Measurements from ENCODE around the gene RERG. TPM values are rescaled to one million over a fixed set of nuclear protein-coding genes. Genes with fewer than 3 reads are reported as not detected.
"Not testable (repeated sequence)": the region's sequence is repeated elsewhere in the genome, so short reads cannot be mapped to it uniquely, and the experiment has no call there.

The RERG gene
- total RNA-seq, 3 donors from 2014 or later (not counting 1 experiment from before 2014, with no cell fraction given): not detected

DNA sequence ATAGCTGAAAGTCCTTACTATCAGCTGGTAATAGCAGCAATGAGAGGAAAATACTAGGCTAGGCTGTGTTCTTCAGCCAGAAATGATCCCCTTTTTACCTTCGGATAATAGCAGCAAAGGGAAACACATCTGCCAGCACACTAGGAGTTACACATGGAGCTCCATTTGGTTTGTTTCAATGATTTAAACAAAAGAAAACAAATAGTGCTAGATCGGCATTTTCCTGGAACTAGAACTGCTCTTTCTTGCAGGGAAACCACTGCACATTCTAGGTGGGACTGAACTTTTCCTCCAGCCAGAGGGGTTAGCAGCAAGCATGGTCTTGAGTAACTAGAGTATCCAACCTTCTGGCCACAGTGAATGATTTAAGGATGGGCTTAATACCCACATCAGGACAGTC, 130.8 kb downstream of the RERG start:
- TF ChIP-seq CTCF (IDR thresholded peaks at IDR 0.05): no peak
- Mint-ChIP-seq H3K4me3 (no peak overlapping the region), H3K4me1 (no peaks in the 10 kb centered on the region), H3K27me3 (ENCODE audit: low read depth in 2 of 2) (peaks cover 5 to 16% of the 10 kb centered on the region in 2 donors), H3K27ac (no peak overlapping the region), H3K36me3 (no peaks in the 10 kb centered on the region), H3K9me3 (peaks cover 2 to 3% of the 10 kb centered on the region in 2 donors)
- no peaks in the 10 kb centered on the region for H3K9me3 ChIP-seq (ENCODE audit: control insufficient read depth, insufficient read depth, low read length)
- DNase-seq: no peak
- intact Hi-C loops (cut with micrococcal nuclease): no loop called here
- no peak overlapping the region for H3K4me3 ChIP-seq (ENCODE audit: low read length)
- no peaks in the 10 kb centered on the region for H3K27me3 ChIP-seq (ENCODE audit: control insufficient read depth, insufficient read depth, low read length)
- H3K36me3 ChIP-seq (ENCODE audit: control insufficient read depth, insufficient read depth, low read length): no peaks in the 10 kb centered on the region
- no peaks in the 10 kb centered on the region for H3K4me1 ChIP-seq (ENCODE audit: control insufficient read depth, insufficient read depth, low read length)
- no peak overlapping the region for H3K27ac ChIP-seq (ENCODE audit: low read length)
- no peak for ATAC-seq
- 95% methylated on average over 2 of the region's 2 CpGs for WGBS (ENCODE audit: insufficient coverage)

DNA sequence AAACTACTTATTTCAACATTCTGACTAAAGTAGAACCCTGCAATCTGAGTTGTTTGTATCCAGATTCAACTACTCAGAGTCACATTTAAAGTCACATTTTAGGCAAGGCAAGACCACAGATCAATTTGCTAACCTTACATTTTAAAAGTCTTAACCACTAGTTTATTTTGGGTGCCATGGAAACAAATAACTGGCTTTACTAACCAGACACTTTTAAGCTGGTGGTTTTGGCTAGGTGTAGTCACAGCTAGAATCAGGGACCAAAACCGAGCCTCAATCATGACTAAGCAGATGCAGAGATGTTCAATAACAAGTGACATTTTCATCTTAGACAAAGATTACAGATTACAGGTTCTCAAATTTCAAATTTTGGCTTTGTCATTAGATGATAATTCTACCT, 133.1 kb downstream of the RERG start:
- no peak for ATAC-seq
- peak in 1 of 2 donors; percentile 6 for DNase-seq

DNA sequence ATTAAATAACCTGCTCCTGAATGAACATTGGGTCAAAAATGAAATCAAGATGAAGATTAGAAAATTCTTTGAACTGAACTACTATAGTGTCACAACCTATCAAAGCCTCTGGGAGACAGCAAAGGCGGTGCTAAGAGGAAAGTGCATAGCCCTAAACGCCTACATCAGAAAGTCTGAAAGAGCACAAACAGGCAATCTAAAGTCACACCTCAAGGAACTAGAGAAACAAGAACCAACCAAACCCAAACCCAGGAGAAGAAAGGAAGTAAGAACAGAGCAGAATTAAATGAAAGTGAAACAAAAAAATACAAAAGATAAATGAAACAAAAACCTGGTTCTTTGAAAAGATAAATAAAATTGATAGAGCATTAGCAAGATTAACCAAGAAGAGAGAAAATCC, 143.5 kb downstream of the RERG start:
- not testable (repeated sequence) for H3K27me3 Mint-ChIP-seq (ENCODE audit: low read depth in 2 of 2); DNase-seq

More for the DNA sequence above, 133.1 kb downstream of the RERG start:
- intact Hi-C loops (cut with micrococcal nuclease): no loop called here
- H3K27ac ChIP-seq (ENCODE audit: low read length): no peak overlapping the region
- Mint-ChIP-seq H3K36me3 (no peaks in the 10 kb centered on the region), H3K4me1 (no peaks in the 10 kb centered on the region), H3K4me3 (no peak overlapping the region), H3K9me3 (peaks cover 0 to 2% of the 10 kb centered on the region in 2 donors), H3K27ac (no peak overlapping the region), H3K27me3 (ENCODE audit: low read depth in 2 of 2) (peaks cover 5 to 16% of the 10 kb centered on the region in 2 donors)
- H3K4me1 ChIP-seq (ENCODE audit: control insufficient read depth, insufficient read depth, low read length): no peaks in the 10 kb centered on the region
- no peak overlapping the region for H3K4me3 ChIP-seq (ENCODE audit: low read length)
- no peak for TF ChIP-seq CTCF (IDR thresholded peaks at IDR 0.05)
- no peaks in the 10 kb centered on the region for H3K9me3 ChIP-seq (ENCODE audit: control insufficient read depth, insufficient read depth, low read length)
- H3K36me3 ChIP-seq (ENCODE audit: control insufficient read depth, insufficient read depth, low read length): no peaks in the 10 kb centered on the region
- WGBS (ENCODE audit: insufficient coverage): 35% methylated on average over 1 of the region's 1 CpG
- H3K27me3 ChIP-seq (ENCODE audit: control insufficient read depth, insufficient read depth, low read length): no peaks in the 10 kb centered on the region

GRCh38 chr12:15074351-15074750, 146.9 kb downstream of the RERG start:
- no peak overlapping the region for H3K4me3 Mint-ChIP-seq
- peaks cover 3 to 14% of the 10 kb centered on the region in 2 donors for H3K27me3 Mint-ChIP-seq (ENCODE audit: low read depth in 2 of 2)
- DNase-seq (no peak), ATAC-seq (no peak)
- H3K4me1 Mint-ChIP-seq: no peaks in the 10 kb centered on the region
- Histone ChIP-seq H3K4me3 (ENCODE audit: low read length) (no peak overlapping the region), H3K4me1 (ENCODE audit: control insufficient read depth, insufficient read depth, low read length) (no peaks in the 10 kb centered on the region), H3K36me3 (ENCODE audit: control insufficient read depth, insufficient read depth, low read length) (no peaks in the 10 kb centered on the region), H3K9me3 (ENCODE audit: control insufficient read depth, insufficient read depth, low read length) (no peaks in the 10 kb centered on the region), H3K27ac (ENCODE audit: low read length) (no peak overlapping the region), H3K27me3 (ENCODE audit: control insufficient read depth, insufficient read depth, low read length) (no peaks in the 10 kb centered on the region)
- no peak for TF ChIP-seq CTCF (IDR thresholded peaks at IDR 0.05)
- no peaks in the 10 kb centered on the region for H3K36me3 Mint-ChIP-seq
- no peaks in the 10 kb centered on the region for H3K9me3 Mint-ChIP-seq
- no peak overlapping the region for H3K27ac Mint-ChIP-seq
- intact Hi-C loops (cut with micrococcal nuclease): no loop called here
- WGBS (ENCODE audit: insufficient coverage): 100% methylated on average over 1 of the region's 1 CpG

More for the DNA sequence above, 143.5 kb downstream of the RERG start:
- H3K4me3 ChIP-seq (ENCODE audit: low read length); H3K4me1 Mint-ChIP-seq; H3K9me3 ChIP-seq (ENCODE audit: control insufficient read depth, insufficient read depth, low read length); H3K27ac ChIP-seq (ENCODE audit: low read length); H3K4me1 ChIP-seq (ENCODE audit: control insufficient read depth, insufficient read depth, low read length); intact Hi-C loops (cut with micrococcal nuclease); H3K4me3 Mint-ChIP-seq; H3K27me3 ChIP-seq (ENCODE audit: control insufficient read depth, insufficient read depth, low read length); H3K36me3 Mint-ChIP-seq; H3K27ac Mint-ChIP-seq; ATAC-seq; H3K9me3 Mint-ChIP-seq; H3K36me3 ChIP-seq (ENCODE audit: control insufficient read depth, insufficient read depth, low read length): not testable (repeated sequence)
- WGBS (ENCODE audit: insufficient coverage): 83% methylated on average over 1 of the region's 2 CpGs

All from natural killer cell (primary cell).